Erythroblast (primary cell): Measurements from ENCODE around the gene ATP6V1E1.

Source experiments
- GATA1 ChIP-seq: IDR thresholded peaks from 2 replicates; pipeline ENCODE4 v1.6.1; 2011; ENCODE audit warnings: low read depth, mild to moderate bottlenecking, control low read depth, low read length, moderate library complexity
- POLR2A ChIP-seq: IDR thresholded peaks from 2 replicates; pipeline ENCODE4 v1.6.1; 2011; ENCODE audit warnings: mild to moderate bottlenecking, low read length

GRCh38 chr22:17603668-17604067, 24.9 kb downstream of the ATP6V1E1 start:
- TF ChIP-seq POLR2A: no peak
- no peak for TF ChIP-seq GATA1
